Body of pancreas (tissue), 4 donors: ENCODE measurements around the gene DMD. TPM values are rescaled to one million over a fixed set of nuclear protein-coding genes. Genes with fewer than 3 reads are reported as not detected.

ENCODE experiments used
- ATAC-seq: fragments of 150-250 bp; one replicate; pipeline ENCODE4 v1.9.1; 2016
- DNase-seq, 4 donors: peaks; one replicate each; pipeline ENCODE4 v3.0.0-alpha.2; 2019
- H3K27ac ChIP-seq, 4 donors: fragments of 200-600 bp; sonication (generic); 1 replicate in 3 of 4; 2 replicates in 1 of 4; pipeline versions ENCODE4 v1.5.1 to v1.6.1; 2016 to 2019; ENCODE audit warnings: mild to moderate bottlenecking in 1 of 4, mixed read lengths in 1 of 4, moderate library complexity in 1 of 4
- H3K27me3 ChIP-seq, 2 donors: fragments of 200-600 bp; sonication (generic); one replicate each; pipeline ENCODE4 v1.6.0; 2016; ENCODE audit warnings: mild to moderate bottlenecking in 1 of 2
- H3K36me3 ChIP-seq, 2 donors: fragments of 200-600 bp; sonication (generic); replicated peaks in 1 of 2; 2 replicates each; pipeline ENCODE4 v1.5.1; 2016; ENCODE audit warnings: low read depth in 2 of 2; ENCODE audit not compliant: insufficient read depth in 1 of 2
- H3K4me1 ChIP-seq: fragments of 200-600 bp; sonication (generic); one replicate; pipeline ENCODE4 v1.6.0; 2016
- H3K4me3 ChIP-seq, 2 donors: fragments of 200-600 bp; sonication (generic); 1 replicate in 1 of 2; 2 replicates in 1 of 2; pipeline ENCODE4 v1.5.1; 2016 to 2019
- H3K9me3 ChIP-seq, 3 donors: fragments of 200-600 bp; sonication (generic); 1 replicate in 2 of 3; 2 replicates in 1 of 3; pipeline ENCODE4 v1.5.1; 2016
- CTCF ChIP-seq, 7 experiments: fragments of 450-650 bp in 4 of 7; fragments of 200-600 bp in 3 of 7; sonication (generic) in 3 of 7; IDR thresholded peaks; one replicate each; pipeline ENCODE4 v1.5.1; 2016 to 2019; ENCODE audit warnings: antibody characterized with exemption in 7 of 7
- POLR2A ChIP-seq, 3 donors: fragments of 450-650 bp; IDR thresholded peaks; one replicate each; pipeline ENCODE4 v1.6.1; 2016; ENCODE audit warnings: antibody characterized with exemption in 3 of 3, mild to moderate bottlenecking in 2 of 3
- WGBS, 2 donors: methylation state at CpG; one replicate each; pipeline ENCODE4 v1.1.5; 2017; 5-methylcytosine and 5-hydroxymethylcytosine counted together
- intact Hi-C: fragments of 100-400 bp; cut with DNase I; formaldehyde crosslinking; loops from one replicate; pipeline ENCODE4 v1.15.1; 2023
- total RNA-seq, 2 donors: library from RNA; depleted of rRNA; stranded (reverse); fragments of >200 nt; gene quantifications; one replicate each; pipeline ENCODE4 v1.1.0, GENCODE V29; 2016

The DMD gene
- total RNA-seq, 2 donors from 2014 or later: 28.5 to 38.6 TPM

- TF ChIP-seq CTCF (IDR thresholded peaks at IDR 0.05) (no peak), POLR2A (IDR thresholded peaks at IDR 0.05) (no peak)
- H3K9me3 ChIP-seq: no peaks in the 10 kb centered on the region
- H3K36me3 ChIP-seq: no peaks in the 10 kb centered on the region
- WGBS, 2 donors: 68 to 83% methylated on average over 1 of the region's 1 CpG
- H3K27ac ChIP-seq: no peak overlapping the region
- ATAC-seq: no peak
- intact Hi-C loops: no loop called here
- no peak for DNase-seq
- no peak overlapping the region for H3K4me3 ChIP-seq
- H3K27me3 ChIP-seq: no peaks in the 10 kb centered on the region
- no peaks in the 10 kb centered on the region for H3K4me1 ChIP-seq
Measured at GRCh38 chrX:33065415-33065814, 145.9 kb downstream of the DMD start.

- H3K27me3 ChIP-seq: no peaks in the 10 kb centered on the region
- intact Hi-C loops: no loop called here
- H3K36me3 ChIP-seq: no peaks in the 10 kb centered on the region
- ATAC-seq: no peak
- H3K27ac ChIP-seq: no peak overlapping the region
- no peak overlapping the region for H3K4me3 ChIP-seq
- 69 to 88% methylated on average over 1 of the region's 1 CpG for WGBS, 2 donors
- TF ChIP-seq CTCF (IDR thresholded peaks at IDR 0.05): no peak
- no peak for TF ChIP-seq POLR2A (IDR thresholded peaks at IDR 0.05)
- no peaks in the 10 kb centered on the region for H3K4me1 ChIP-seq
- DNase-seq: no peak
- H3K9me3 ChIP-seq: no peaks in the 10 kb centered on the region
Measured at GRCh38 chrX:33062041-33062440, 149.3 kb downstream of the DMD start.

GRCh38 chrX:33053001-33053400, 158.3 kb downstream of the DMD start:
- Histone ChIP-seq H3K27ac (no peak overlapping the region), H3K9me3 (no peaks in the 10 kb centered on the region), H3K36me3 (no peaks in the 10 kb centered on the region), H3K4me3 (no peak overlapping the region), H3K4me1 (no peaks in the 10 kb centered on the region), H3K27me3 (no peaks in the 10 kb centered on the region)
- intact Hi-C loops: no loop called here
- DNase-seq (no peak), ATAC-seq (no peak)
- TF ChIP-seq CTCF (IDR thresholded peaks at IDR 0.05) (no peak), POLR2A (IDR thresholded peaks at IDR 0.05) (no peak)
- whole genome bisulfite sequencing, 2 donors: 89 to 92% methylated on average over 9 of the region's 9 CpGs

- 96 to 100% methylated on average over 2 of the region's 2 CpGs for whole genome bisulfite sequencing, 2 donors
- no peaks in the 10 kb centered on the region for H3K27me3 ChIP-seq
- H3K4me3 ChIP-seq: no peak overlapping the region
- intact Hi-C loops: no loop called here
- no peaks in the 10 kb centered on the region for H3K36me3 ChIP-seq
- no peaks in the 10 kb centered on the region for H3K4me1 ChIP-seq
- DNase-seq (no peak), ATAC-seq (no peak)
- no peak for TF ChIP-seq CTCF (IDR thresholded peaks at IDR 0.05)
- TF ChIP-seq POLR2A (IDR thresholded peaks at IDR 0.05): no peak
- H3K9me3 ChIP-seq: no peaks in the 10 kb centered on the region
- H3K27ac ChIP-seq: no peak overlapping the region
Measured at GRCh38 chrX:33045882-33046281, 165.5 kb downstream of the DMD start.

GRCh38 chrX:33045245-33045644, 166.1 kb downstream of the DMD start:
- Histone ChIP-seq H3K36me3 (no peaks in the 10 kb centered on the region), H3K27ac (no peak overlapping the region), H3K4me1 (no peaks in the 10 kb centered on the region), H3K4me3 (no peak overlapping the region), H3K9me3 (no peaks in the 10 kb centered on the region), H3K27me3 (no peaks in the 10 kb centered on the region)
- TF ChIP-seq CTCF (IDR thresholded peaks at IDR 0.05): no peak
- no peak for TF ChIP-seq POLR2A (IDR thresholded peaks at IDR 0.05)
- no peak for ATAC-seq
- 38 to 75% methylated on average over 2 to 3 of the region's 3 CpGs for whole genome bisulfite sequencing, 2 donors
- DNase-seq: no peak
- intact Hi-C loops: no loop called here
